HepG2 (cell line): ENCODE data around the gene TFB1M. TPM values are rescaled to one million over a fixed set of nuclear protein-coding genes. Genes with fewer than 3 reads are reported as not detected.

ENCODE experiments used
- ADNP ChIP-seq: sonication (generic); formaldehyde crosslinking; IDR thresholded peaks from 2 replicates; pipeline ENCODE4 v1.4.0; 2020; ENCODE audit warnings: missing genetic modification reagents
- CBX2 ChIP-seq, 2 experiments: fragments of 200-600 bp in 1 of 2; sonication (generic); formaldehyde crosslinking in 1 of 2; IDR thresholded peaks; 2 replicates each; pipeline versions ENCODE4 v1.7.0 to v1.8.1; 2018 to 2022; ENCODE audit warnings: low read depth in 2 of 2, low read length in 1 of 2, mild to moderate bottlenecking in 1 of 2, missing genetic modification reagents in 1 of 2
- CEBPB ChIP-seq: IDR thresholded peaks from 2 replicates; pipeline ENCODE4 v1.6.1; 2011; ENCODE audit warnings: low read depth, low read length, improper control_type of control experiment, borderline replicate concordance
- HOXA5 ChIP-seq: sonication (generic); formaldehyde crosslinking; IDR thresholded peaks from 2 replicates; pipeline ENCODE4 v1.4.0; 2020; ENCODE audit warnings: missing genetic modification reagents
- IRF2 ChIP-seq: IDR thresholded peaks from 2 replicates; pipeline ENCODE4 v1.6.1; 2018; ENCODE audit warnings: missing genetic modification reagents, missing compliant biosample characterization
- KLF16 ChIP-seq, 2 experiments: sonication (generic) in 1 of 2; formaldehyde crosslinking in 1 of 2; IDR thresholded peaks; 2 replicates each; pipeline versions ENCODE4 v1.6.1 to v1.8.0; 2016 to 2023; ENCODE audit warnings: missing genetic modification reagents in 2 of 2, missing compliant biosample characterization in 1 of 2
- KLF9 ChIP-seq: IDR thresholded peaks from 2 replicates; pipeline ENCODE4 v1.6.1; 2016; ENCODE audit warnings: low read depth
- RBFOX2 ChIP-seq: fragments of 200-400 bp; formaldehyde crosslinking; IDR thresholded peaks from 2 replicates; pipeline ENCODE4 v1.6.1; 2017; ENCODE audit warnings: low read depth, mild to moderate bottlenecking, low read length
- ZFP36L1 ChIP-seq: sonication (generic); formaldehyde crosslinking; IDR thresholded peaks from 2 replicates; pipeline ENCODE4 v1.8.0; 2022; ENCODE audit warnings: mild to moderate bottlenecking, missing genetic modification reagents, moderate library complexity
- ZIK1 ChIP-seq: sonication (generic); formaldehyde crosslinking; IDR thresholded peaks from 2 replicates; pipeline ENCODE4 v1.5.0; 2020; ENCODE audit warnings: mild to moderate bottlenecking, low read depth, missing genetic modification reagents, borderline replicate concordance
- ZNF160 ChIP-seq: sonication (generic); formaldehyde crosslinking; IDR thresholded peaks from 2 replicates; pipeline ENCODE4 v1.8.0; 2022; ENCODE audit warnings: mild to moderate bottlenecking, inconsistent platforms, missing genetic modification reagents
- ZNF780A ChIP-seq: sonication (generic); formaldehyde crosslinking; IDR thresholded peaks from 2 replicates; pipeline ENCODE4 v1.8.0; 2022; ENCODE audit warnings: mild to moderate bottlenecking, missing genetic modification reagents, moderate library complexity
- polyA plus RNA-seq, 8 experiments: library from polyadenylated mRNA; depleted of rRNA in 3 of 8; stranded (reverse) in 7 of 8; unstranded in 1 of 8; fragments of >200 nt; fragmentation: Illumina TruSeq in 4 of 8; extraction: Trizol in 4 of 8; gene quantifications; 2 replicates each; pipeline versions ENCODE4 v1.2.1 to v1.2.3, GENCODE V29; 2011 to 2016; ENCODE audit warnings: low read depth in 4 of 8, missing spikeins in 1 of 8, mixed read lengths in 1 of 8; ENCODE audit not compliant: insufficient read depth in 1 of 8
- total RNA-seq, 5 experiments: library from RNA; depleted of rRNA; stranded (reverse); fragments of >200 nt; fragmentation: Illumina TruSeq; extraction: Trizol; gene quantifications; 2 replicates each; pipeline ENCODE4 v1.2.3, GENCODE V29; 2016; ENCODE audit warnings: low read depth in 1 of 5
- TF ChIP-seq, protein P1 (sequence below): IDR thresholded peaks from 2 replicates; pipeline ENCODE4 v1.6.1; 2016; ENCODE audit warnings: low read depth, control low read depth
- TF ChIP-seq, protein P2 (sequence below): sonication (generic); IDR thresholded peaks from 2 replicates; pipeline ENCODE4 v1.6.1; 2016; ENCODE audit warnings: low read depth, borderline replicate concordance
- TF ChIP-seq, protein P3 (sequence below): sonication (generic); formaldehyde crosslinking; IDR thresholded peaks from 2 replicates; pipeline ENCODE4 v1.4.0; 2020; ENCODE audit warnings: missing genetic modification reagents
- TF ChIP-seq, protein P4 (sequence below): sonication (generic); formaldehyde crosslinking; IDR thresholded peaks from 2 replicates; pipeline ENCODE4 v1.4.0; 2020; ENCODE audit warnings: missing genetic modification reagents
- TF ChIP-seq, protein P5 (sequence below): sonication (generic); formaldehyde crosslinking; IDR thresholded peaks from 2 replicates; pipeline ENCODE4 v1.8.1; 2023; ENCODE audit warnings: missing genetic modification reagents, mild to moderate bottlenecking, borderline replicate concordance
- TF ChIP-seq, protein P6 (sequence below): sonication (generic); formaldehyde crosslinking; conservative IDR thresholded peaks from 2 replicates; pipeline ENCODE4 v1.8.0; 2022; ENCODE audit warnings: low read depth, missing genetic modification reagents

Gene TFB1M
- total and polyA plus RNA-seq, 2 of the 13 experiments (the other 11 are each of a cell fraction or from before 2014, with no cell fraction given) = 91.4 to 122 TPM

DNA sequence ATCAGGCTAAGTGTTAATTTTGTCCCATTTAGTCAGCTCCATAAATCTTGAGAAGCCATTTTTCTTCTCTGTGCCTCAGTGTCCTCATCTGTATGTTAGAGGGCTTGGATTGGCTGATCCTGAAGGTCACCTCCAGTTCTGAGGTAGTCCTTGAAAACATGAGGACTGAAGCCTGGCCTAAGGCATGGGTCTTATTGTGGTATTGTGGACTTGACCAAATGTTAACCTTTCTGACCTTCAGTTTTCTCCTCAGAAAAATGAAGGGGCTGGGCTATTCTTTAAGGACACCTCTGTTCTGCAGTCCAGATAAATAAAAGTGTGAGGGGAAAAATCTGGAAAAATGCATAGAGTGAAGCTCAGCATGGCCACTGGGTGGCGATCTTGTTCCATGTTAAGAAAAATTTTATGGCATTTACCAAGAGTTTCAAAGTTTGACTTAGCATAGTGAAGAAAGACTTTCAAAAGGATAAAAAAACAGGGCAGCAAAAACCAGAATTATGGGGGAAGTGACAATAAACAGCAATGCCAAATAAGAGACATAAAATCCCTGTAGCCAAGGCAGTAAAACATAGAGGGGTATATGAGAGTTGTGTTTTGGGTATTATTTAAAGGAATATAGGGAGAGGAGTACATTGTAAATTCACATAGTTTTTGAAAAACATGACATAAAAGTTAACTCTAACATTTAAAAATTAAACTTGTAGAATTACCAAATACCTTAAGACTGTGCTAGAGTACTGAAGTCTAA, 13.2 kb upstream of the TFB1M start (continued):
- TF ChIP-seq, protein P1, sequence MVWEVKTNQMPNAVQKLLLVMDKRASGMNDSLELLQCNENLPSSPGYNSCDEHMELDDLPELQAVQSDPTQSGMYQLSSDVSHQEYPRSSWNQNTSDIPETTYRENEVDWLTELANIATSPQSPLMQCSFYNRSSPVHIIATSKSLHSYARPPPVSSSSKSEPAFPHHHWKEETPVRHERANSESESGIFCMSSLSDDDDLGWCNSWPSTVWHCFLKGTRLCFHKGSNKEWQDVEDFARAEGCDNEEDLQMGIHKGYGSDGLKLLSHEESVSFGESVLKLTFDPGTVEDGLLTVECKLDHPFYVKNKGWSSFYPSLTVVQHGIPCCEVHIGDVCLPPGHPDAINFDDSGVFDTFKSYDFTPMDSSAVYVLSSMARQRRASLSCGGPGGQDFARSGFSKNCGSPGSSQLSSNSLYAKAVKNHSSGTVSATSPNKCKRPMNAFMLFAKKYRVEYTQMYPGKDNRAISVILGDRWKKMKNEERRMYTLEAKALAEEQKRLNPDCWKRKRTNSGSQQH = no peak
- TF ChIP-seq ZFP36L1 (CRISPR knock-in tag) (no peak), KLF9 (CRISPR knock-in tag) (no peak), ADNP (no peak), ZNF780A (CRISPR knock-in tag) (no peak), HOXA5 (CRISPR knock-in tag) (no peak), ZNF160 (no peak), CEBPB (no peak), IRF2 (CRISPR knock-in tag) (peak; percentile 60; the same call in 1 of the 2 replicates), ZIK1 (CRISPR knock-in tag) (no peak), KLF16 (CRISPR knock-in tag; IDR thresholded peaks at IDR 0.05) (peak in 1 of 2 experiments; percentile 59; a peak in 2 of 4 replicates), CBX2 (IDR thresholded peaks at IDR 0.05; ENCODE audit: low read depth, low read length) (no peak), CBX2 (CRISPR knock-in tag; IDR thresholded peaks at IDR 0.05; ENCODE audit: low read depth) (no peak), RBFOX2 (peak; percentile 41; the same call in 1 of the 2 replicates)
- TF ChIP-seq, protein P2, sequence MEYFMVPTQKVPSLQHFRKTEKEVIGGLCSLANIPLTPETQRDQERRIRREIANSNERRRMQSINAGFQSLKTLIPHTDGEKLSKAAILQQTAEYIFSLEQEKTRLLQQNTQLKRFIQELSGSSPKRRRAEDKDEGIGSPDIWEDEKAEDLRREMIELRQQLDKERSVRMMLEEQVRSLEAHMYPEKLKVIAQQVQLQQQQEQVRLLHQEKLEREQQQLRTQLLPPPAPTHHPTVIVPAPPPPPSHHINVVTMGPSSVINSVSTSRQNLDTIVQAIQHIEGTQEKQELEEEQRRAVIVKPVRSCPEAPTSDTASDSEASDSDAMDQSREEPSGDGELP = no peak
- TF ChIP-seq, protein P3, sequence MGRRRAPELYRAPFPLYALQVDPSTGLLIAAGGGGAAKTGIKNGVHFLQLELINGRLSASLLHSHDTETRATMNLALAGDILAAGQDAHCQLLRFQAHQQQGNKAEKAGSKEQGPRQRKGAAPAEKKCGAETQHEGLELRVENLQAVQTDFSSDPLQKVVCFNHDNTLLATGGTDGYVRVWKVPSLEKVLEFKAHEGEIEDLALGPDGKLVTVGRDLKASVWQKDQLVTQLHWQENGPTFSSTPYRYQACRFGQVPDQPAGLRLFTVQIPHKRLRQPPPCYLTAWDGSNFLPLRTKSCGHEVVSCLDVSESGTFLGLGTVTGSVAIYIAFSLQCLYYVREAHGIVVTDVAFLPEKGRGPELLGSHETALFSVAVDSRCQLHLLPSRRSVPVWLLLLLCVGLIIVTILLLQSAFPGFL (CRISPR knock-in tag) = no peak
- TF ChIP-seq, protein P4, sequence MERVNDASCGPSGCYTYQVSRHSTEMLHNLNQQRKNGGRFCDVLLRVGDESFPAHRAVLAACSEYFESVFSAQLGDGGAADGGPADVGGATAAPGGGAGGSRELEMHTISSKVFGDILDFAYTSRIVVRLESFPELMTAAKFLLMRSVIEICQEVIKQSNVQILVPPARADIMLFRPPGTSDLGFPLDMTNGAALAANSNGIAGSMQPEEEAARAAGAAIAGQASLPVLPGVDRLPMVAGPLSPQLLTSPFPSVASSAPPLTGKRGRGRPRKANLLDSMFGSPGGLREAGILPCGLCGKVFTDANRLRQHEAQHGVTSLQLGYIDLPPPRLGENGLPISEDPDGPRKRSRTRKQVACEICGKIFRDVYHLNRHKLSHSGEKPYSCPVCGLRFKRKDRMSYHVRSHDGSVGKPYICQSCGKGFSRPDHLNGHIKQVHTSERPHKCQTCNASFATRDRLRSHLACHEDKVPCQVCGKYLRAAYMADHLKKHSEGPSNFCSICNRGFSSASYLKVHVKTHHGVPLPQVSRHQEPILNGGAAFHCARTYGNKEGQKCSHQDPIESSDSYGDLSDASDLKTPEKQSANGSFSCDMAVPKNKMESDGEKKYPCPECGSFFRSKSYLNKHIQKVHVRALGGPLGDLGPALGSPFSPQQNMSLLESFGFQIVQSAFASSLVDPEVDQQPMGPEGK (CRISPR knock-in tag) = peak; percentile 21; the same call in 1 of the 2 replicates
- TF ChIP-seq, protein P5, sequence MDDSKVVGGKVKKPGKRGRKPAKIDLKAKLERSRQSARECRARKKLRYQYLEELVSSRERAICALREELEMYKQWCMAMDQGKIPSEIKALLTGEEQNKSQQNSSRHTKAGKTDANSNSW (CRISPR knock-in tag) = no peak
- TF ChIP-seq, protein P6, sequence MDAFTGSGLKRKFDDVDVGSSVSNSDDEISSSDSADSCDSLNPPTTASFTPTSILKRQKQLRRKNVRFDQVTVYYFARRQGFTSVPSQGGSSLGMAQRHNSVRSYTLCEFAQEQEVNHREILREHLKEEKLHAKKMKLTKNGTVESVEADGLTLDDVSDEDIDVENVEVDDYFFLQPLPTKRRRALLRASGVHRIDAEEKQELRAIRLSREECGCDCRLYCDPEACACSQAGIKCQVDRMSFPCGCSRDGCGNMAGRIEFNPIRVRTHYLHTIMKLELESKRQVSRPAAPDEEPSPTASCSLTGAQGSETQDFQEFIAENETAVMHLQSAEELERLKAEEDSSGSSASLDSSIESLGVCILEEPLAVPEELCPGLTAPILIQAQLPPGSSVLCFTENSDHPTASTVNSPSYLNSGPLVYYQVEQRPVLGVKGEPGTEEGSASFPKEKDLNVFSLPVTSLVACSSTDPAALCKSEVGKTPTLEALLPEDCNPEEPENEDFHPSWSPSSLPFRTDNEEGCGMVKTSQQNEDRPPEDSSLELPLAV (CRISPR knock-in tag) = no peak
